Caco-2 (cell line): Measurements from ENCODE around the gene MFAP3L. TPM values are rescaled to one million over a fixed set of nuclear protein-coding genes. Genes with fewer than 3 reads are reported as not detected.

Source experiments
- BruUV-seq: library from RNA; stranded (reverse); fragments of 400-500 nt; replicated peaks from 2 replicates; lab custom pipeline; 2021; lab: Mats Ljungman, UMichigan
- CTCF ChIA-PET: fragments of 300-600 bp; sonication (Branson Sonifier 250); formaldehyde crosslinking; loops from one replicate; lab custom pipeline; 2022; ENCODE audit warnings: antibody characterized with exemption; lab: Charles Lee
- POLR2A ChIA-PET: fragments of 300-600 bp; sonication (Branson Sonifier 250); formaldehyde crosslinking; loops from one replicate; lab custom pipeline; 2022; ENCODE audit warnings: antibody characterized with exemption; lab: Charles Lee
- DNase-seq, 2 experiments: peaks; one replicate each; pipeline versions ENCODE4 v3.0.0 to v3.0.0-alpha.2; 2020 to 2022
- H3K27me3 ChIP-seq: replicated peaks from 2 replicates; pipeline ENCODE4 v1.6.0; 2011; ENCODE audit warnings: low read length; ENCODE audit not compliant: control insufficient read depth, insufficient read depth
- H3K36me3 ChIP-seq: 2 replicates; pipeline ENCODE4 v1.5.1; 2011; ENCODE audit warnings: low read length; ENCODE audit not compliant: control insufficient read depth, insufficient read depth
- H3K4me1 ChIP-seq: fragments of 250-450 bp; sonication (Bioruptor Pico); 2 replicates; pipeline ENCODE4 v1.5.1; 2020; ENCODE audit warnings: mild to moderate bottlenecking
- H3K4me3 ChIP-seq: 2 replicates; pipeline ENCODE4 v1.5.1; 2011; ENCODE audit warnings: low read depth, mild to moderate bottlenecking, control low read depth, low read length
- H3K9me3 ChIP-seq: fragments of 250-450 bp; sonication (Bioruptor Pico); 2 replicates; pipeline ENCODE4 v1.5.1; 2020; ENCODE audit warnings: mild to moderate bottlenecking, moderate library complexity
- H3K27ac Mint-ChIP-seq: one replicate; pipeline ENCODE4 v1.8.0; 2022; ENCODE audit warnings: mixed read lengths; ENCODE audit not compliant: unreplicated experiment
- H3K27me3 Mint-ChIP-seq: one replicate; pipeline ENCODE4 v1.8.0; 2022; ENCODE audit warnings: mixed read lengths; ENCODE audit not compliant: insufficient read depth, unreplicated experiment
- H3K36me3 Mint-ChIP-seq: one replicate; pipeline ENCODE4 v1.8.0; 2022; ENCODE audit warnings: mild to moderate bottlenecking, mixed read lengths; ENCODE audit not compliant: insufficient read depth, unreplicated experiment
- H3K4me1 Mint-ChIP-seq: one replicate; pipeline ENCODE4 v1.8.0; 2022; ENCODE audit warnings: low read depth, mixed read lengths; ENCODE audit not compliant: unreplicated experiment
- H3K4me3 Mint-ChIP-seq: one replicate; pipeline ENCODE4 v1.8.0; 2022; ENCODE audit warnings: mild to moderate bottlenecking, moderate library complexity, mixed read lengths; ENCODE audit not compliant: unreplicated experiment
- H3K9me3 Mint-ChIP-seq: one replicate; pipeline ENCODE4 v1.8.0; 2022; ENCODE audit warnings: mixed read lengths; ENCODE audit not compliant: unreplicated experiment
- intact Hi-C: fragments of 100-400 bp; cut with micrococcal nuclease; formaldehyde crosslinking; loops from one replicate; pipeline ENCODE4 v1.10.0; 2022; ENCODE audit not compliant: unreplicated experiment
- total RNA-seq: library from RNA; stranded (reverse); gene quantifications from 2 replicates; pipeline ENCODE4 v1.2.3, GENCODE V29; 2022
- TF ChIP-seq, protein P1 (sequence below), 2 experiments: fragments of 200-600 bp in 1 of 2; IDR thresholded peaks; 1 replicate in 1 of 2; 2 replicates in 1 of 2; pipeline versions ENCODE4 v1.5.1 to v1.8.0; 2011 to 2022; ENCODE audit warnings: antibody characterized with exemption in 1 of 2, control low read depth in 1 of 2, inconsistent platforms in 1 of 2, low read depth in 1 of 2, low read length in 1 of 2, mild to moderate bottlenecking in 1 of 2, moderate library complexity in 1 of 2; ENCODE audit not compliant: insufficient read depth in 1 of 2, severe bottlenecking in 1 of 2, unreplicated experiment in 1 of 2

Gene MFAP3L
- total RNA-seq, 1 experiment from 2014 or later = 2.5 TPM

DNA sequence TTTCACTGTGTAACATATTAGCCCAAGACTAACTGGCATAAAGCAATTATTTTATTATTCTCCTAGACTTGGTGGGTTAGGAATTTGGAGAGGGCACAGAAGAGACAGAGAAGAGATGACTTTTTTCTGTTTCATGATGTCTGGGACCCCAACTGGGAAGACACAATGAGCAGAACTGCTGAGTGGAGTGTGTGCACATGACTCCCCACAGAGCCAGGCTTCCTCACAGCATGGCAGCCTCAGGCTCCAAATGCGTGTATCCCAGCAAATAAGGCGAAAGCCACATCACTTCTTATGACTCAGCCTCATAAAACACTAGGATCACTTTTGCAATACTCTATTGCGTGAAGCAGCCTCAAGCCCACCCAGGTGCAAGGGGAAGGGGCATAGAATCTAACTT lies 68.4 kb downstream of the MFAP3L start:
- peaks cover 6% of the 10 kb centered on the region for H3K4me1 Mint-ChIP-seq
- H3K4me1 ChIP-seq = no peaks in the 10 kb centered on the region
- TF ChIP-seq, protein P1, sequence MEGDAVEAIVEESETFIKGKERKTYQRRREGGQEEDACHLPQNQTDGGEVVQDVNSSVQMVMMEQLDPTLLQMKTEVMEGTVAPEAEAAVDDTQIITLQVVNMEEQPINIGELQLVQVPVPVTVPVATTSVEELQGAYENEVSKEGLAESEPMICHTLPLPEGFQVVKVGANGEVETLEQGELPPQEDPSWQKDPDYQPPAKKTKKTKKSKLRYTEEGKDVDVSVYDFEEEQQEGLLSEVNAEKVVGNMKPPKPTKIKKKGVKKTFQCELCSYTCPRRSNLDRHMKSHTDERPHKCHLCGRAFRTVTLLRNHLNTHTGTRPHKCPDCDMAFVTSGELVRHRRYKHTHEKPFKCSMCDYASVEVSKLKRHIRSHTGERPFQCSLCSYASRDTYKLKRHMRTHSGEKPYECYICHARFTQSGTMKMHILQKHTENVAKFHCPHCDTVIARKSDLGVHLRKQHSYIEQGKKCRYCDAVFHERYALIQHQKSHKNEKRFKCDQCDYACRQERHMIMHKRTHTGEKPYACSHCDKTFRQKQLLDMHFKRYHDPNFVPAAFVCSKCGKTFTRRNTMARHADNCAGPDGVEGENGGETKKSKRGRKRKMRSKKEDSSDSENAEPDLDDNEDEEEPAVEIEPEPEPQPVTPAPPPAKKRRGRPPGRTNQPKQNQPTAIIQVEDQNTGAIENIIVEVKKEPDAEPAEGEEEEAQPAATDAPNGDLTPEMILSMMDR (IDR thresholded peaks at IDR 0.05; ENCODE audit: insufficient read depth in 1 of 2, low read depth in 1 of 2, low read length in 1 of 2, severe bottlenecking in 1 of 2, unreplicated experiment in 1 of 2) = no peak

DNA sequence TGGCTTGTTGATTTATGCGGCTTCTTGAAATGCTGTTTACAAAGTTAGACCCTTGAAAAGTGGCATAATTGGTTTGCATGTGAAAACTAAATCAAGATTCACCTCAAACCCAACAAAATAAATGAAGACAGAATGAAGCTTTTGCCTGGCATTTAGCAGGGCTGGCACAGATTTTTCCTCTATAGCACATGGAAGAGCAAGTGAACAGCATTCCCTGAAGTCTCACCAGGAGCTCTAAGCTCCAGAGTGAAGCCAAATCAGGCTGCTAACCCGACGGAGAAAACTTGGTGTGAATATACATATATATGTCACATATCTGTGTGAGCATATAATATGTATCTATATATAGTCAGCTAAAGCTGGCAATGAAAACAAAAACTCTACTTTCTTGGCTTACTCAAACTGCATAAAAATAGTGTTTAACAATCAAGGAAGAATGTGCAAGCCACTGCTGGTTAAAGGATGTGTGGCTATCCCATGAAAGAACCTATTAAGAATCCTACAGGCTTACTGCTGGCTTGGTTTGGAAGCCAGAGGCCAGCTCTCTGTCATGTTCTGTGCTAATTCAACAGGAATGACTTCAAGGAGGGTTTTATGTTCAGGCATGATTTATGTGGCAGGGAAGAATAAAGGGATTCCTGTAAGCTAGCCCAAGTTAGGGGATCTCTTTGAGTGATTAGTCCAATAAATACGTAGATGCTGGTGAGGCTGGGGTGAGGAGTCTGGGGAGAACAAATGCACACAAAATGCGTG lies 69.9 kb downstream of the MFAP3L start:
- BruUV-seq = no TSS peak
- Mint-ChIP-seq H3K27me3 (peaks cover 3% of the 10 kb centered on the region), H3K4me1 (peaks cover 6% of the 10 kb centered on the region), H3K9me3 (peaks cover 9% of the 10 kb centered on the region), H3K4me3 (no peak overlapping the region), H3K36me3 (no peaks in the 10 kb centered on the region), H3K27ac (no peak overlapping the region)
- Histone ChIP-seq H3K36me3 (no peaks in the 10 kb centered on the region), H3K9me3 (no peaks in the 10 kb centered on the region), H3K4me3 (no peak overlapping the region), H3K27me3 (no peaks in the 10 kb centered on the region), H3K4me1 (no peaks in the 10 kb centered on the region)
- intact Hi-C loops = no loop called here
- POLR2A ChIA-PET = no interaction called here
- DNase-seq = no peak
- CTCF ChIA-PET = no interaction called here
- TF ChIP-seq, protein P1 (IDR thresholded peaks at IDR 0.05; ENCODE audit: insufficient read depth in 1 of 2, low read depth in 1 of 2, low read length in 1 of 2, severe bottlenecking in 1 of 2, unreplicated experiment in 1 of 2) = no peak

More for the DNA sequence above, 68.4 kb downstream of the MFAP3L start:
- no TSS peak for BruUV-seq
- Histone ChIP-seq H3K4me3 (no peak overlapping the region), H3K9me3 (no peaks in the 10 kb centered on the region), H3K27me3 (no peaks in the 10 kb centered on the region), H3K36me3 (no peaks in the 10 kb centered on the region)
- H3K36me3 Mint-ChIP-seq = no peaks in the 10 kb centered on the region
- no peak overlapping the region for H3K4me3 Mint-ChIP-seq
- intact Hi-C loops = no loop called here
- no peak overlapping the region for H3K27ac Mint-ChIP-seq
- DNase-seq = no peak
- H3K9me3 Mint-ChIP-seq = peaks cover 9% of the 10 kb centered on the region
- ChIA-PET CTCF (no interaction called here), POLR2A (no interaction called here)
- H3K27me3 Mint-ChIP-seq = peaks cover 3% of the 10 kb centered on the region

DNA sequence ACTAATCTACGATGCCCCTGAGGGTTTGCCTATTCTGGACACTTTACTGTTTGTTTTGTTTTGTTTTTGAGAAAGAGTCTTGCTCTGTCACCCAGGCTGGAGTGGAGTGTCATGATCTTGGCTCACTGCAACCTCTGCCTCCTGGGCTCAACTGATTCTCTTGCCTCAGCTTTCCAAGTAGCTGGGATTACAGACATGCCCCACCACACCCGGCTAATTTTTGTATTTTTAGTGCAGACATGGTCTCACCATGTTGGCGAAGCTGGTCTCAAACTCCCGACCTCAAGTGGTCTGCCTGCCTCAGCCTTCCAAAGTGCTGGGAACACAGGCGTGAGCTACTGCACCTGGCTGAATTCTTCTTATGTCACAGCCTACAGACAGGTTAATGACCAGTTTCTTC lies 70.7 kb downstream of the MFAP3L start:
- POLR2A ChIA-PET = no interaction called here
- no peak overlapping the region for H3K27ac Mint-ChIP-seq
- TF ChIP-seq, protein P1 (IDR thresholded peaks at IDR 0.05; ENCODE audit: insufficient read depth in 1 of 2, low read depth in 1 of 2, low read length in 1 of 2, severe bottlenecking in 1 of 2, unreplicated experiment in 1 of 2) = no peak
- peaks cover 3% of the 10 kb centered on the region for H3K27me3 Mint-ChIP-seq
- Histone ChIP-seq H3K9me3 (no peaks in the 10 kb centered on the region), H3K27me3 (no peaks in the 10 kb centered on the region), H3K4me3 (no peak overlapping the region), H3K4me1 (no peaks in the 10 kb centered on the region), H3K36me3 (no peaks in the 10 kb centered on the region)
- H3K9me3 Mint-ChIP-seq = peaks cover 9% of the 10 kb centered on the region
- H3K36me3 Mint-ChIP-seq = no peaks in the 10 kb centered on the region
- no peak overlapping the region for H3K4me3 Mint-ChIP-seq
- DNase-seq = no peak
- intact Hi-C loops = no loop called here
- CTCF ChIA-PET = no interaction called here
- peaks cover 6% of the 10 kb centered on the region for H3K4me1 Mint-ChIP-seq
- BruUV-seq = no TSS peak
